ENCODE data around the gene UPK3A.
"Not testable (repeated sequence)": the region's sequence is repeated elsewhere in the genome, so short reads cannot be mapped to it uniquely, and the experiment has no call there.

UPK3A gene

DNA sequence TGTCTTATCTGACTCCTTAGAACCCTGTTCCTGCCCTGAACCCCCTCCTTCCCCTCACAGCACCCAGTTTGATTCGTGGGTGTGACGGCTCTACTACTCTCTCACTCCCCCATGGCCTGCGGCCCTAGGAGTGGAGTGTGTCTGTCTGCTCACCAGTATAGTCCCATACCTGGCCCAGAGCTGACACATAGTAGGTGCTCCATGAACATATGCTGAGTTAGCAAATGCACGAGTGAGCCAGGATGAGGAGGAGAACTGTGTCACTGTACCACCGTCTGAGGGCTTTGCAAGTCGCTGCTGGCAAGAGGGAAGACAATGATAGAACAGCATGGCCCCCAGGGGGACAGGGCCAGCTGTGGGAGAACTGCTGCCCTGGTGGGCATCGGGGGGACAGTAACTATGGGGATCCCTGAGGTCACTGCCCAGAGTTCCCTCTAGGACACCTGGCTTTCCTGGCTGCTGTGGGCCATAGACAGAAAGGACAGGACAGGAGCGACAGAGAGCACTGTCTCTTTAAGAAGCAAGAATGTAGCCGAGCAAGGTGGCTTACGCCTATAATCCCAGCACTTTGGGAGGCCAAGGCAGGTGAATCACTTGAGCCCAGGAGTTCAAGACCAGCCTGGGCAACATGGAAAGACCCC lies 24.9 kb upstream of the UPK3A start:
- DNase-seq: no peak

DNA sequence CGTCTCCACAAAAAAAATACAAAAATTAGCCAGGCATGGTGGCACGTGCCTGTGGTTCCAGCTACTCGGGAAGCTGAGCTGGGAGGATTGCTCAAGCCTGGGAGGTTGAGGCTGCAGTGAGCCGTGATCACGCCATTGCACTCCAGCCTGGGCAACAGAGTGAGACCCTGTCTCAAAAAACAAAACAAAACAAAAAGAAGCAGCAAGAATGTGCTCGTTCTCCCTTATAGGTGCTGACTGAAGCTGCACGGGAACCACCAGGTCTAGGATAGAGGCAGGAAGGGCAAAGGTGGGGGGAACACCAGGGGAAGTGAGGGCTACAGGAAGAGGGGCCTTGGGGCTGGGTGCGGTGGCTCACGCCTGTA lies 24.4 kb upstream of the UPK3A start:
- DNase-seq: not testable (repeated sequence)

- DNase-seq: peak; percentile 90
Observed at GRCh38 chr22:45261407-45262088, 23.2 kb upstream of the UPK3A start.

DNA sequence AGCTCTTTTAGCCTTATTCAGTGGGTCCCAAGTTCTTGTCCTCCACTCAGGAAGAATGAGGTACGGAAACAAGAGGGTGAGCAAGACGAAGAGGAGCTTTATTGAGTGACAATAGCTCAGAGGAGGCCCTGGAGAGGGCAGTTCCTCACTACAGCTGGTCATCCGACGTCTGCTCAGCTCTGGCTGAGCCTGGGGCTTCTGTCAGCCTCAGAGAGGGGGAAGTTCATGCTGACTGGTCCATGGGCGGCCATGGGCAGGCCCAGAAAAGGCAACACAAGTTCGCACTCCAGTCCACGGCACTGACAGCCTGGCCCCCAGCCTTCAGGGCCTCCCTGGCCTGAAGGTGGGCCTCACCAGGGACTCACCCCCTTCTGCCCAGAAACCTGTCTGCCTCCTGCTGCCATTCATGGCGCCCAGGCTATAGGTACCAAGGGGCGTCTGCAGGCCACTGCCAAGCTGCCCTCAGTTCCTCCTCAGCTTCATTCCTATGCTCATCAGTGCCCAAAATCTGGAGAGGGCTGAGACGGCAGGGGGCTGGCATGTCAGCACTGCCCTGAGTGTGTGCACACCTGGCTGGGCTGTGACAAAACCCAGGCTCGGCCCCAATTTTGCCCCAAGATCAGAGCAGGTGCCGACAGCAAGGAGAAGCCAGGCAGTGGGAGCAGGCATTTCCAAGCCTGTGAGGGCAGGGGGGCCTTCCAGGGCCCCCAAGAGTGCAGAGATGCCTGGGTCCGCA lies 22.4 kb upstream of the UPK3A start:
- DNase-seq: peak; percentile 28

DNA sequence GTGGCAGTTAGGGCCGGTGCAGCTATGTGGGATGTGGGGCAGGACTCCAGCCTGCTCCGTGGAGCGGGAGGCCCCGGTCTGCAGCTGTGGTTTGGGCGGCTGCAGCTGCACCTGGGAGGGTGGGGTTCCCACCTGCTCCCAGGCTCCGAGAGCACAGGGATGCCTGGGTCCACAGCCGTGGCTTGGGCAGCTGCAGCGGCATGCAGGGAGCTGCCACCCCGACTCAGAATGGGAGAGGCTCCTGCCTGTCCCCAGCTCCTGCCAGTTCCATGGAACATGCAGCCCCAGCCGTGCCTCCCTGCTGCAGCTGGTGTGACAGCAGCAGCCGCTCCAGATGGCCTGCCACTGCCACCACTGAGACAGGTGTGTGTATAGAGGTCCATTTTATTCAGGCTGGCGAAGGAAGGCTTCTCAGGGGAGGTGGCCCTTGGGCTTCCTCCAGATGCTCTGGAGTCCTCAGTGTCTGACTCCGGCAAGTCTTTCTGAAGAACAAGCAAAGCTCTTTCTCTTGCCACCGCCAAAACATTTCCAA lies 21.8 kb upstream of the UPK3A start:
- peak; percentile 86 for DNase-seq

DNA sequence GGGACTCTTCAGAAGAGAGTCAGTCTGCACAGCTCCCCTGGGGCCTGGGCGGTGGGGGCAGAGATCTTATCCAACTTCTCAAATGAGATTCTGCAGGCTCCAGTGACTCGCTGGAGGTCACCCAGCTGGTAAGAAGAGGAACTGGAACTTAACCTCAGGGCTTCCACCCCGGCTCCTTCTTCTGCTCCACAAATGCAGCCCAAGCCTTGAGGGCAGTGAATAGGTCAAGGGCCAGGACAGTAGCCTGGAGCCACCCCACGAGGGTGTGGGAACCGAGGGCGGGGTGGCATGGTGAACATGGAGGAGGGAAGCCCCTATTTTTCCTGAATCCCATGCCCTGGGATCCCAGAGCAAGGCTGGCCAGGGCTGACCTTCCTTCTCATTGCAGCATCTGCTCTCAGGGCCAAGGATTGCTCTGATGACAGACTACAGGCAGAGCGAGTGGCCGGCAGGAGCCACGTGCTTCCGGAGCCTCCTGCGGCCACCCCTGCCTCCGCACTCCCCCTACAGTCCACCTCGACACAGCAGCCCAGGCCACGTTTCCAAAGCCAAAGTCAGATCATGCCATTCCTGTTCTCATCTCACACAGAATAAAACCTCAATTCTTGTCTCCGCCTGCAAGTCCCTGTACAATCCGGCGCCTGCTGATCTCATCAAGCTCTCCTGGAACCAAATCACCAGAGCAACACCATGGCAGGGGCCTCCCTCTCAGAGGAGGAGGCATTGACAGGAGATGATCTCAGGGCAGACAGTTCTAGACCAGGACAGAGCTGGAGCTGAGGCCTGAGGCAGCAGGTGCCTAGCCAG lies 21.1 kb upstream of the UPK3A start:
- peak; percentile 92 for DNase-seq

DNA sequence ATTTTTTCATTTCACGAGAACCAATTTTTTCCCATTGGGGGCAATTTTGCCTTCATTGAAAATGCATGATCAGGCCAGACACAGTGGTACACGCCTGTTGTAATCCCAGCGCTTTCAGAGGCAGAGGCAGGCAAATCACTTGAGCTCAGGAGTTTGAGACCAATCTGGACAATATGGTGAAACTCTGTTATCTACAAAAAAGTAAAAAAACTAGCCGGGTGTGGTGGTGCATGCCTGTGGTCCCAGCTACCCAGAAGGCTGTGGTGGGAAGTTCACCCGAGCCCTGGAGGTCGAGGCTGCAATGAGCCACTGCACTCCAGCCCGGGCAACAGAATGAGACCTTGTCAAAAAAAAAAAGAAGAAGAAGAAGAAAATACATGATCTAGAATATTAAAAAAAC lies 19.2 kb upstream of the UPK3A start:
- no peak for DNase-seq

DNA sequence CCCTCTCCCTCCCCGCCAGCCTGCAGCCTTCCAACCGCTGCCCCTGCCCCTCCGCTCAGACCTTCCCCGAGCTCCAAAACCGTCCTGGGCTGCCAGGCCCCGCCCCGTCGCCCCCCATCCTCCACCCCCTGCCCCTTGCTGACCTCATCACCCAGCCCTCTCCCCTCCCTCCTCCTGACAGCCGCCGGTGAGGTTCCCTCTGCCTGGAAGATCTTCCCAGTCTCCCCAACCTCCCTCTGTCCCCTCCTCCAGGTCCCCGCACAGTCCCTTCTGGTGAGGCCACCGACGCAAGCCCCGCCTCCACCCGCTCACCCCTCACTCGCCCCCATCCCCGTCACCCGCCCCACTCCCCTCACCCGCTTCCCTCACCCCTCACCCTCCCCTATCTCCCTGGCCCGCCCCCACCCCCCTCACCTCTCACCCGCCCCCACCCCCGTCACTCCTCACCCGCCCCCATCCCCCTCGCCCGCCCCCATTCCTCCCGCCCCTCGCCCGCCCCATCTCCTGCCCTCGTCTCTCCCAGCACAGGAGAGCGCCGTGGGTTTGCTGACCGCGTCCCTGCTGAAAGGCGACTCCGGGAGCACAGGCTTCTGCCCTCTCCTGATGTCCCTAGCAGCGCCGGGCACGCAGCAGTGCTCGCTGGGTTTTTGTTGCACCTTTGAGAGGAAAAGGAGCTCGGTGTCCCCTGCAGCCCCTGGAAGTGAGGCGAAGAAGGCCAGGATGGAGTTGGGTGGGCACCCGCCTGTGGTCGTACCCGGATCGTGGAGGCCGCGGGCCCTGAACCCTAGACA lies 16.4 kb upstream of the UPK3A start:
- peak; percentile 26 for DNase-seq

DNA sequence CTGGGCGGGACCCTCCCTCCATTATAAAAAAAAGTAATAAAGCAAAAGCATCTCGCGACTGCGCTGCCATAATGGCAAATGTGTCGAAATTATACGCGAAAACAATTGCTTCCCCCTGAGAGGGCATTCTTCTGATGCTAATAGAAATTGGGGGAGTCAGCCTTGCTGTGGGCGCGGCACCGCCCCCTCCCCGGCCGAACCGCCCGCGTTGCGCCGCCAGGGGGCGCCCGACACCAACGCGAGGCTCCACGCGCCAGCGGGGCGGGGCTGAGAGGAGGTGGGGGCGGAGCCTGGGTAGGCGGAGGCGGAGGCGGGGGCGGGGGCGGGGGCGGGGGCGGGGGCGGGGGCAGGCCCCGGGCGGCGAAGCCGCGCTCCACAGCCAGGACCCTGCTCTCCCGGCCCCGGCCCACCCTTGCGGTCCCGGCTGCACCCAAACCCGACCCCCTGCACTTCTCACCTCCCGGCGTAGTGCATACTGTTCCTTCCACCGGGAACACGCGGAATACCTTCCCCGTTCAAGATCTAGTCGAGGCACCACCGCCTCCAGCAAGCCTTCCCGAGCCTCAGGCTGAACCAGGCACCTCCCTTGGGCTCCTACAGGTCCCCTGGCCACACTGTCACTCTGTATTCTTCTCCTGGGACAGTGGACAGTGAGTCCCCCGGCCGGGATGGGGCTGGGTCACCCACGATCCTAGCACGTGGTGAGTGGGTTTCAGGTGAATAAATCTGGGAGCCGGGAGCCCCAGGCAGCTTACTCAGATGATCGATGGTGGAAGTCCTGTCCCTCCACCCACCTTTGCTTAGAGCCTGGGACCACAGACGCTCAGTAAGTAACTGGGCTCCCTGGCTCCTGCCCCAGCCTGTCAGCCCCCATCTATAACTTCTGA lies 15.5 kb upstream of the UPK3A start:
- peak; percentile 88 for DNase-seq

GRCh38 chr22:45270095-45271020 lies 14.4 kb upstream of the UPK3A start:
- DNase-seq: no peak

GRCh38 chr22:45271667-45272201 lies 13.0 kb upstream of the UPK3A start:
- no peak for DNase-seq

DNA sequence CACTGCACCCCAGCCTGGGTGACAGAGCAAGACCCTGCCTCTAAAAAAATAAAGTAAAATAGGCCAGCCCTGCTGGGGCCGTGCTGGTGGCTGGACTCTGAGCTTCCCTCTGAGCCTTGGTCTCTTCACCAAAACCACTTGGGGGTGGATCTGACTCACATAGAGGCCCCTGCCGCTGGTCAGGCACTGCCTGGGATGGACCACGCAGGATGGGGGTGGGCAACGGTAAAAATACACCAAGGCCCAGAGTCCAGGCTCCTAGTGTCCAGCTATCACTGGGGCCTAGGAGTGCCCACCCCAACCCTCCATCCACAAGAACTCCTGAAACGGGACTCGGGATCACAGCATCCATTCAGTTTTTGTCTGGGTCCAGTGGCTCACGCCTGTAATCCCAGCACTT lies 12.3 kb upstream of the UPK3A start:
- no peak for DNase-seq

DNA sequence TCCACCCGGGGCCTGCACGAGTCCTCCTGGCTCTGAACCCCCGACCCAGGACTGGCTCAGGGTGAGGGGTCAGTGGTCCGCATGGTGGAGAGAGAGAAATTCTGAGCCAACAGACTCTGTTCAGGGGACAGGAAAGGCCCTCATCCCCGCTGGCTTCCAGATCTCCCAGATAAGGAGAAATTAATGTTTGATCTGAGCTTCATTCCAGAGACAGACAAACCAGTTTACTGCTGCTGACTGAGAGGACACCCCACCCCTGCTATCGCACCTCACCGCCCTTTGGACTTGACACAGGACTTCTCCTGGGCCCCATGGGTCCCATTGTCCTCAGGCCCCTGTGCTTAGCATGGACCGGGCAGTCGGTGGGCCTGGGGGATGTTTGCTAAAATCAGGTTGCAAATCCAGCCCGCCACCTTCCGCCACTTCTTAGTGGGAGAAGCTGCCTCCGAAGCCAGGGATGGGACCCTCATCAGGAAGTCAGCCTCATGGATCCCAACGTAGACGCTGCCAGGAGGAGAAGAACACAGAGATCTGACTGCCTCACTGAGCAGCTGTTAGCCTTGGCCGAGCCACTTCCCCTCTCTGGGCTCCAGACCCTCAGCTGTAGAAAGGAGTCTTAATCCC lies 11.2 kb upstream of the UPK3A start:
- no peak for DNase-seq

- no peak for DNase-seq
Observed at GRCh38 chr22:45276507-45277105, 8.1 kb upstream of the UPK3A start.

DNA sequence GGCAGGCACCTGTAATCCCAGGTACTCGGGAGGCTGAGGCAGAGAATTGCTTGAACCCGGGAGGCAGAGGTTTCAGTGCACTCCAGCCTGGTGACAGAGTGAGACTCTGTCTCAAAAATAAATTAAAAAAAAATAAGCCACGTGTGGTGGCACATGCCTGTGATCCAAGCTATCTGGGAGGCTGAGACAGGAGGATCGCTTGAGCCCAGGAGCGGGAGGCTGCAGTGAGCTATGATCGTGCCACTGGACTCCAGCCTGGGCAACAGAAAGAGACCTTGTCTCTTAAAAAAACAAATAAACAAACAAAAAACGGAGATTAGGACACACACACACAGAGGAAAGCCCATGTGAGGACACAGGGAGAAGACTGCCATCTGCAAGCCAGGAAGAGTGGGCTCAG lies 7.0 kb upstream of the UPK3A start:
- DNase-seq: not testable (repeated sequence)

GRCh38 chr22:45278125-45278524 lies 6.6 kb upstream of the UPK3A start:
- DNase-seq: no peak

DNA sequence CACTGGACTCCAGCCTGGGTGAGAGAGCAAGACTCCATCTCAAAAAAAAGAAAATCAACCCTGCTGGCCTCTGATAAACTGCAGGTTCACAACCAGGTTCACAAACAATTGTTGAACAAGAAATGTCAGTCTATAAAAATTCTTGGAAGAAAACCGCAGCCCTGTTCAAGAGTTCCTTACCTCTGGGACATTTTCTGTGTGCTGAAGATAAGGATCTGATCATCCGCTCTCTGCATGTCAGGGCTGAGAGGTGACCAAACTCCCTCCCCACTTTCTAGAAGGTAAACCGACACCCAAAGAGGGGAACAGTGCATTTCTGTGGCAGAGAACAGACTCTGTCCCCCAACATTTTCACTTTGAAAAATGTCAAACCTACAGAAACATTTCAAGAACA lies 4.2 kb upstream of the UPK3A start:
- no peak for DNase-seq

DNA sequence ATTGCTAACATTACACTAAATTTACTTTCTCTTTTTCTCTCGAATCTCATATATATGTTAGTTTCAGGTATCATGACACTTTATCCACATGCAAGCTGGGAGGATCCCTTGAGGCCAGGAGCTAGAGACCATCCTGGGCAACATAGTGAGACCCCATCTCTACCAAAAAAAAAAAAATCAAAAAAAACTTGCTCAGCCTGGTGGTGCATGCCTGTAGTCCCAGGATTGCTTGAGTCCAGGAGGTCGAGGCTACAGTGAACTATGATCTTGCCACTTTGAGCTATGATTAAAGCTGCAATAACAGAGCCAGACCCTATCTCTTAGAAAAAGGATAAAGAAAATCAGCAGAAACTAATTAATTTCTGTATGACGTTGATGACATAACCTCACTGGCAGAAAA lies 3.7 kb upstream of the UPK3A start:
- DNase-seq: no peak
